Measurements from ENCODE around the gene STAT5B. TPM values are rescaled to one million over a fixed set of nuclear protein-coding genes. Genes with fewer than 3 reads are reported as not detected.

Gene STAT5B
- total RNA-seq, 1 experiment from 2014 or later: 7.1 TPM

- Histone ChIP-seq H3K27ac (ENCODE audit: low read depth, low read length) (no peak overlapping the region), H3K4me2 (ENCODE audit: low read length) (no peak overlapping the region), H3K9me2 (ENCODE audit: insufficient read depth) (no peaks in the 10 kb centered on the region), H3K9me3 (ENCODE audit: control insufficient read depth in 1 of 2, insufficient read depth in 1 of 2, low read depth in 1 of 2, low read length in 2 of 2) (no peaks in the 10 kb centered on the region), H4K20me1 (ENCODE audit: insufficient read depth) (no peaks in the 10 kb centered on the region), H3K36me3 (ENCODE audit: control insufficient read depth in 1 of 2, insufficient read depth in 2 of 2, low read length in 2 of 2) (no peaks in the 10 kb centered on the region), H3K79me2 (ENCODE audit: insufficient read depth, low read length) (no peaks in the 10 kb centered on the region), H3K27me3 (ENCODE audit: insufficient read depth, low read length) (peaks cover 3% of the 10 kb centered on the region; the same call in 1 of the 2 replicates), H2AFZ (ENCODE audit: low read depth, low read length, poor library complexity, severe bottlenecking) (no peak overlapping the region), H3K4me3 (replicated peaks in 1 of 2; ENCODE audit: low read depth in 1 of 2, low read length in 2 of 2) (no peak overlapping the region), H3K9ac (ENCODE audit: low read length) (no peak overlapping the region), H3K4me1 (ENCODE audit: control insufficient read depth in 1 of 2, insufficient read depth in 2 of 2, low read length in 2 of 2) (no peaks in the 10 kb centered on the region)
- intact Hi-C loops (cut with micrococcal nuclease): no loop called here
- TF ChIP-seq REST (IDR thresholded peaks at IDR 0.05; ENCODE audit: low read depth): no peak
- TF ChIP-seq JUND (IDR thresholded peaks at IDR 0.05): no peak
- TF ChIP-seq ATF3 (IDR thresholded peaks at IDR 0.05): no peak
- TF ChIP-seq ZFX (IDR thresholded peaks at IDR 0.05): no peak
- DNase-seq (ENCODE audit: low read depth, low spot score) (no peak), ATAC-seq (no peak)
- no TSS peak for BruUV-seq (replicated peaks)
- ChIA-PET POLR2A (no interaction called here), RAD21 (ENCODE audit: low non-redundant PET in 1 of 2, low total read pairs in 2 of 2, uncharacterized antibody in 2 of 2, unreplicated experiment in 2 of 2) (no interaction called here), CTCF (no interaction called here)
Observed at GRCh38 chr17:42167807-42168206, 108.4 kb downstream of the STAT5B start.

DNA sequence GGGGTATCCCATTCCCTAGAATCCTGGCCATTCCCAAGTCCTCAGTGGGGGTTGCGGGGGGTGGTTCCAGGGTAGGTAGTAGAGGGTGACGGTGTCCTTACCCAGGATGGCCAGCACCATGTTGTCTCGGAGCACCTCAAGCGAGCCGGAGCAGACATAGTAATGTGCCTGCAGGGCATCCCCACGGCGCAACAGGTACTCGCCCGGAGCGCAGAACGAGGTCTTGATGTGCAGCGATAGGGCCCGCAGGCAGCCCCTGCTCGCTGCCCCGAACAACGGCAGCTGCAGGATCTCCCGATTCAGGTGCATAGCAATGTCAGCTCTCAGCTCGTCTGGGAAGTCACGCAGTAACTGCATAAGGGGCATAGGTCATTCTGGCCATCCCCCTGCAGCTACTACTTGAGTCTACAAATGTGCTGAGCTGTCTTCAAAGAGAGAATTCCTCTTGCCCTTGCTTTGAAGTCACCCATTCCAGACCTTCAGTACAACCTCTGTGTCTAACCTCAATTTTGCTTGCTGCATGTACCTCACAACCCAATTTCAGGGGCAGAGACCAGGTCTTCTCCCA, 109.9 kb downstream of the STAT5B start:
- no TSS peak for BruUV-seq (replicated peaks)
- no peak for DNase-seq (ENCODE audit: low read depth, low spot score)
- no peak overlapping the region for H3K4me3 ChIP-seq (replicated peaks in 1 of 2; ENCODE audit: low read depth in 1 of 2, low read length in 2 of 2)
- no peak for ATAC-seq
- H3K27ac ChIP-seq (ENCODE audit: low read depth, low read length): no peak overlapping the region
- H2AFZ ChIP-seq (ENCODE audit: low read depth, low read length, poor library complexity, severe bottlenecking): no peak overlapping the region
- H3K4me2 ChIP-seq (ENCODE audit: low read length): no peak overlapping the region
- no peaks in the 10 kb centered on the region for H3K79me2 ChIP-seq (ENCODE audit: insufficient read depth, low read length)
- H3K9me2 ChIP-seq (ENCODE audit: insufficient read depth): no peaks in the 10 kb centered on the region
- TF ChIP-seq TCF7L2 (IDR thresholded peaks at IDR 0.05; ENCODE audit: borderline replicate concordance, extremely low read depth, insufficient read depth, insufficient read length) (no peak), SRF (IDR thresholded peaks at IDR 0.05; ENCODE audit: low read depth) (no peak)
- RAD21 ChIA-PET (ENCODE audit: low non-redundant PET in 1 of 2, low total read pairs in 2 of 2, uncharacterized antibody in 2 of 2, unreplicated experiment in 2 of 2): no interaction called here
- POLR2A ChIA-PET: no interaction called here
- intact Hi-C loops (cut with micrococcal nuclease): no loop called here
- CTCF ChIA-PET: no interaction called here
- no peak overlapping the region for H3K9ac ChIP-seq (ENCODE audit: low read length)
- no peaks in the 10 kb centered on the region for H3K9me3 ChIP-seq (ENCODE audit: control insufficient read depth in 1 of 2, insufficient read depth in 1 of 2, low read depth in 1 of 2, low read length in 2 of 2)
- no peaks in the 10 kb centered on the region for H4K20me1 ChIP-seq (ENCODE audit: insufficient read depth)
- H3K4me1 ChIP-seq (ENCODE audit: control insufficient read depth in 1 of 2, insufficient read depth in 2 of 2, low read length in 2 of 2): no peaks in the 10 kb centered on the region
- peaks cover 2% of the 10 kb centered on the region; the same call in 1 of the 2 replicates for H3K27me3 ChIP-seq (ENCODE audit: insufficient read depth, low read length)
- H3K36me3 ChIP-seq (ENCODE audit: control insufficient read depth in 1 of 2, insufficient read depth in 2 of 2, low read length in 2 of 2): no peaks in the 10 kb centered on the region

All from HCT116 (cell line).